HCT116 (cell line): ENCODE data around the gene RPS27A. TPM values are rescaled to one million over a fixed set of nuclear protein-coding genes. Genes with fewer than 3 reads are reported as not detected.

Experiments
- ATAC-seq: fragments of 200-7000 bp; cut with Tn5 transposase; 2 replicates; pipeline ENCODE4 v1.9.1; 2020; ENCODE audit warnings: mild to moderate bottlenecking, moderate library complexity
- BruUV-seq: library from RNA; stranded (reverse); fragments of 400-500 nt; replicated peaks from 2 replicates; lab custom pipeline; 2021; lab: Mats Ljungman, UMichigan
- CTCF ChIA-PET: fragments of 300-600 bp; sonication (Branson Sonifier 250); formaldehyde crosslinking; loops from one replicate; lab custom pipeline; 2021; ENCODE audit warnings: antibody characterized with exemption; lab: Charles Lee
- POLR2A ChIA-PET: fragments of 300-600, 350-600 bp; sonication (Branson Sonifier 250); formaldehyde crosslinking; loops from one replicate; lab custom pipeline; 2021; ENCODE audit warnings: antibody characterized with exemption; lab: Charles Lee
- RAD21 ChIA-PET, 2 experiments: fragments of 300-600 bp; sonication (Branson Sonifier 250); formaldehyde crosslinking; loops; one replicate each; lab custom pipeline; 2023; ENCODE audit warnings: low total read pairs in 2 of 2; ENCODE audit not compliant: uncharacterized antibody in 2 of 2, unreplicated experiment in 2 of 2, low non-redundant PET in 1 of 2; lab: Charles Lee
- DNase-seq: peaks from one replicate; pipeline ENCODE4 v3.0.0-alpha.2; 2010; ENCODE audit warnings: low read depth, low spot score
- H2AFZ ChIP-seq: fragments of 200-600 bp; shearing (Covaris generic), sonication (generic); 2 replicates; pipeline ENCODE4 v1.6.1; 2017; ENCODE audit warnings: low read depth, mixed run types, mixed read lengths, antibody characterized with exemption, low read length; ENCODE audit not compliant: poor library complexity, severe bottlenecking
- H3K27ac ChIP-seq: 2 replicates; pipeline ENCODE4 v1.5.1; 2012; ENCODE audit warnings: low read depth, low read length
- H3K27me3 ChIP-seq: fragments of 200-600 bp; sonication (generic); 2 replicates; pipeline ENCODE4 v1.6.1; 2016; ENCODE audit warnings: mixed run types, low read length, mixed read lengths; ENCODE audit not compliant: insufficient read depth
- H3K36me3 ChIP-seq, 2 experiments: fragments of 200-500 bp in 1 of 2; fragments of 200-600 bp in 1 of 2; sonication (Bioruptor generic) in 1 of 2; sonication (generic) in 1 of 2; 2 replicates each; pipeline versions ENCODE4 v1.5.1 to v1.6.1; 2014 to 2016; ENCODE audit warnings: low read length in 2 of 2, inconsistent platforms in 1 of 2, mixed read lengths in 1 of 2, mixed run types in 1 of 2; ENCODE audit not compliant: insufficient read depth in 2 of 2, control insufficient read depth in 1 of 2
- H3K4me1 ChIP-seq, 2 experiments: fragments of 200-600 bp in 1 of 2; sonication (generic) in 1 of 2; 2 replicates each; pipeline versions ENCODE4 v1.5.1 to v1.6.1; 2012 to 2017; ENCODE audit warnings: low read length in 2 of 2, inconsistent platforms in 1 of 2, mild to moderate bottlenecking in 1 of 2, mixed read lengths in 1 of 2, mixed run types in 1 of 2, moderate library complexity in 1 of 2; ENCODE audit not compliant: insufficient read depth in 2 of 2, control insufficient read depth in 1 of 2
- H3K4me2 ChIP-seq: fragments of 200-600 bp; sonication (generic); 2 replicates; pipeline ENCODE4 v1.6.1; 2017; ENCODE audit warnings: mixed run types, low read length, mixed read lengths
- H3K4me3 ChIP-seq, 2 experiments: fragments of 200-600 bp in 1 of 2; sonication (generic) in 1 of 2; replicated peaks in 1 of 2; 2 replicates each; pipeline ENCODE4 v1.5.1; 2011 to 2016; ENCODE audit warnings: low read length in 2 of 2, control low read depth in 1 of 2, low read depth in 1 of 2, mild to moderate bottlenecking in 1 of 2, mixed read lengths in 1 of 2, mixed run types in 1 of 2
- H3K79me2 ChIP-seq: fragments of 200-600 bp; sonication (generic); 2 replicates; pipeline ENCODE4 v1.6.1; 2017; ENCODE audit warnings: mild to moderate bottlenecking, mixed run types, low read length, moderate library complexity, mixed read lengths; ENCODE audit not compliant: insufficient read depth
- H3K9ac ChIP-seq: fragments of 200-600 bp; sonication (generic); 2 replicates; pipeline ENCODE4 v1.6.1; 2016; ENCODE audit warnings: low read length, mixed read lengths
- H3K9me2 ChIP-seq: fragments of 200-600 bp; sonication (generic), shearing (Covaris generic); 2 replicates; pipeline ENCODE4 v1.6.1; 2017; ENCODE audit warnings: mixed run types, mild to moderate bottlenecking, moderate library complexity; ENCODE audit not compliant: insufficient read depth
- H3K9me3 ChIP-seq, 2 experiments: fragments of 200-500 bp in 1 of 2; fragments of 200-600 bp in 1 of 2; sonication (Bioruptor generic) in 1 of 2; sonication (generic) in 1 of 2; 2 replicates each; pipeline ENCODE4 v1.6.1; 2014 to 2017; ENCODE audit warnings: low read length in 2 of 2, mixed read lengths in 2 of 2, inconsistent platforms in 1 of 2, low read depth in 1 of 2, mild to moderate bottlenecking in 1 of 2, mixed run types in 1 of 2, moderate library complexity in 1 of 2; ENCODE audit not compliant: control insufficient read depth in 1 of 2, insufficient read depth in 1 of 2
- H4K20me1 ChIP-seq: fragments of 200-600 bp; sonication (generic), shearing (Covaris generic); 2 replicates; pipeline ENCODE4 v1.6.1; 2017; ENCODE audit warnings: mixed run types, mild to moderate bottlenecking, moderate library complexity; ENCODE audit not compliant: insufficient read depth
- CBX3 ChIP-seq: IDR thresholded peaks from 2 replicates; pipeline ENCODE4 v1.6.1; 2012; ENCODE audit warnings: low read depth
- CEBPB ChIP-seq: IDR thresholded peaks from 2 replicates; pipeline ENCODE4 v1.6.1; 2012; ENCODE audit warnings: low read depth
- EGR1 ChIP-seq: IDR thresholded peaks from 2 replicates; pipeline ENCODE4 v1.6.1; 2012; ENCODE audit warnings: low read depth
- EZH2 ChIP-seq: fragments of 200-600 bp; sonication (generic); IDR thresholded peaks from 2 replicates; pipeline ENCODE4 v1.6.1; 2017; ENCODE audit warnings: antibody characterized with exemption, mixed run types
- JUND ChIP-seq: IDR thresholded peaks from 2 replicates; pipeline ENCODE4 v1.6.1; 2012
- POLR2A ChIP-seq: IDR thresholded peaks from 2 replicates; pipeline ENCODE4 v1.7.0; 2011; ENCODE audit warnings: borderline replicate concordance; ENCODE audit not compliant: insufficient read depth, insufficient read length; ENCODE audit errors: extremely low read depth
- POLR2AphosphoS5 ChIP-seq: IDR thresholded peaks from 2 replicates; pipeline ENCODE4 v1.6.1; 2011; ENCODE audit warnings: mild to moderate bottlenecking, low read depth, low read length, moderate library complexity
- RAD21 ChIP-seq: IDR thresholded peaks from 2 replicates; pipeline ENCODE4 v1.6.1; 2012; ENCODE audit warnings: low read depth, mild to moderate bottlenecking
- SIN3A ChIP-seq: IDR thresholded peaks from 2 replicates; pipeline ENCODE4 v1.6.1; 2012; ENCODE audit warnings: low read depth
- SP1 ChIP-seq: IDR thresholded peaks from 2 replicates; pipeline ENCODE4 v1.6.1; 2012; ENCODE audit warnings: low read depth
- YY1 ChIP-seq: IDR thresholded peaks from 2 replicates; pipeline ENCODE4 v1.6.1; 2011; ENCODE audit warnings: low read length, low read depth, moderate library complexity, mild to moderate bottlenecking; ENCODE audit not compliant: insufficient replicate concordance; ENCODE audit errors: extremely low read depth
- ZFX ChIP-seq: fragments of 450-650 bp; IDR thresholded peaks from 2 replicates; pipeline ENCODE4 v1.6.1; 2017
- ZNF274 ChIP-seq: fragments of 200-500 bp; sonication (Bioruptor generic); IDR thresholded peaks from 2 replicates; pipeline ENCODE4 v1.6.1; 2014; ENCODE audit warnings: mild to moderate bottlenecking, low read depth, low read length, inconsistent platforms
- intact Hi-C: fragments of 100-400 bp; cut with micrococcal nuclease; formaldehyde crosslinking; loops from 2 replicates; pipeline ENCODE4 v1.10.0; 2022
- total RNA-seq: library from RNA; stranded (reverse); gene quantifications from one replicate; pipeline ENCODE4 v1.2.1, GENCODE V29; 2021; ENCODE audit not compliant: unreplicated experiment
- TF ChIP-seq, protein P1 (sequence below): IDR thresholded peaks from 2 replicates; pipeline ENCODE4 v1.6.1; 2011; ENCODE audit warnings: mild to moderate bottlenecking, low read length, moderate library complexity; ENCODE audit not compliant: insufficient replicate concordance; ENCODE audit errors: extremely low read depth
- TF ChIP-seq, protein P2 (sequence below): IDR thresholded peaks from 2 replicates; pipeline ENCODE4 v1.6.1; 2012
- TF ChIP-seq, protein P3 (sequence below): IDR thresholded peaks from 2 replicates; pipeline ENCODE4 v1.6.1; 2012
- TF ChIP-seq, protein P4 (sequence below): IDR thresholded peaks from 2 replicates; pipeline ENCODE4 v1.6.1; 2012; ENCODE audit warnings: low read depth

The RPS27A gene
- total RNA-seq, 1 experiment from 2014 or later, result 1,291 TPM

DNA sequence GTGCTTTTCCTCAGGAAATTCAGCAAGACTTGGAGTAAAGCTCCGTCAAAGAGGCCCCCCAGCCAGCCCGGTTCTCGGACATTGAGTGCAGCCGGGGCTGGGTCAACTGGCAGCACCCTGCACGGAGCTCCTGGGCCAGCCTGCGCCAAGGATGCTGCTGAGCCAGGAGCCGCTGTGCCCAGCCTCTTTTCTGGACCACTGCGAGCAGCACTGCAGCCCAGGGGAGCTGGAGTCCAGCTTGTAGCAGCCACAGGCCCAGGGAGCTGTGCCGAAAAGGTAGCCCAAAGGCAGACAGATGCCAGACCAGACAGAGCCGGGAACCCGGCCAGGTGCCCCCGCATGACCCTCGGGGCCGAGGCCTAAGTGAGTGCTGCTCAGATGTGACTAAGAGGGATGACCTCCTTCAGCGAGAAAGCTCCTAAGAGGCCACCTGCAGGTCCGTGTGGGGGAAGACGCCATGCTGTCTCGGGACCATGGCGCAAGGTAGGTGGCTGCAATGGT lies 7.7 kb upstream of the RPS27A start:
- no peaks in the 10 kb centered on the region for H4K20me1 ChIP-seq
- CTCF ChIA-PET, result no interaction called here
- no peak overlapping the region for H2AFZ ChIP-seq
- H3K79me2 ChIP-seq, result peaks cover 17% of the 10 kb centered on the region
- TF ChIP-seq SP1, result no peak
- TF ChIP-seq EGR1, result no peak
- TF ChIP-seq CBX3, result no peak
- no peak for TF ChIP-seq JUND
- TF ChIP-seq POLR2AphosphoS5, result no peak
- no peak for TF ChIP-seq EZH2
- no peak for TF ChIP-seq CEBPB
- TF ChIP-seq, protein P1, sequence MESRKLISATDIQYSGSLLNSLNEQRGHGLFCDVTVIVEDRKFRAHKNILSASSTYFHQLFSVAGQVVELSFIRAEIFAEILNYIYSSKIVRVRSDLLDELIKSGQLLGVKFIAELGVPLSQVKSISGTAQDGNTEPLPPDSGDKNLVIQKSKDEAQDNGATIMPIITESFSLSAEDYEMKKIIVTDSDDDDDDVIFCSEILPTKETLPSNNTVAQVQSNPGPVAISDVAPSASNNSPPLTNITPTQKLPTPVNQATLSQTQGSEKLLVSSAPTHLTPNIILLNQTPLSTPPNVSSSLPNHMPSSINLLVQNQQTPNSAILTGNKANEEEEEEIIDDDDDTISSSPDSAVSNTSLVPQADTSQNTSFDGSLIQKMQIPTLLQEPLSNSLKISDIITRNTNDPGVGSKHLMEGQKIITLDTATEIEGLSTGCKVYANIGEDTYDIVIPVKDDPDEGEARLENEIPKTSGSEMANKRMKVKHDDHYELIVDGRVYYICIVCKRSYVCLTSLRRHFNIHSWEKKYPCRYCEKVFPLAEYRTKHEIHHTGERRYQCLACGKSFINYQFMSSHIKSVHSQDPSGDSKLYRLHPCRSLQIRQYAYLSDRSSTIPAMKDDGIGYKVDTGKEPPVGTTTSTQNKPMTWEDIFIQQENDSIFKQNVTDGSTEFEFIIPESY, result no peak
- TF ChIP-seq POLR2A, result no peak
- no peak for TF ChIP-seq SIN3A
- no peak for TF ChIP-seq ZNF274
- TF ChIP-seq YY1, result no peak
- TF ChIP-seq, protein P2, sequence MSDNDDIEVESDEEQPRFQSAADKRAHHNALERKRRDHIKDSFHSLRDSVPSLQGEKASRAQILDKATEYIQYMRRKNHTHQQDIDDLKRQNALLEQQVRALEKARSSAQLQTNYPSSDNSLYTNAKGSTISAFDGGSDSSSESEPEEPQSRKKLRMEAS, result no peak
- TF ChIP-seq, protein P3, sequence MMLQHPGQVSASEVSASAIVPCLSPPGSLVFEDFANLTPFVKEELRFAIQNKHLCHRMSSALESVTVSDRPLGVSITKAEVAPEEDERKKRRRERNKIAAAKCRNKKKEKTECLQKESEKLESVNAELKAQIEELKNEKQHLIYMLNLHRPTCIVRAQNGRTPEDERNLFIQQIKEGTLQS, result no peak
- no peak for TF ChIP-seq ZFX
- no peak for TF ChIP-seq RAD21
- TF ChIP-seq, protein P4, sequence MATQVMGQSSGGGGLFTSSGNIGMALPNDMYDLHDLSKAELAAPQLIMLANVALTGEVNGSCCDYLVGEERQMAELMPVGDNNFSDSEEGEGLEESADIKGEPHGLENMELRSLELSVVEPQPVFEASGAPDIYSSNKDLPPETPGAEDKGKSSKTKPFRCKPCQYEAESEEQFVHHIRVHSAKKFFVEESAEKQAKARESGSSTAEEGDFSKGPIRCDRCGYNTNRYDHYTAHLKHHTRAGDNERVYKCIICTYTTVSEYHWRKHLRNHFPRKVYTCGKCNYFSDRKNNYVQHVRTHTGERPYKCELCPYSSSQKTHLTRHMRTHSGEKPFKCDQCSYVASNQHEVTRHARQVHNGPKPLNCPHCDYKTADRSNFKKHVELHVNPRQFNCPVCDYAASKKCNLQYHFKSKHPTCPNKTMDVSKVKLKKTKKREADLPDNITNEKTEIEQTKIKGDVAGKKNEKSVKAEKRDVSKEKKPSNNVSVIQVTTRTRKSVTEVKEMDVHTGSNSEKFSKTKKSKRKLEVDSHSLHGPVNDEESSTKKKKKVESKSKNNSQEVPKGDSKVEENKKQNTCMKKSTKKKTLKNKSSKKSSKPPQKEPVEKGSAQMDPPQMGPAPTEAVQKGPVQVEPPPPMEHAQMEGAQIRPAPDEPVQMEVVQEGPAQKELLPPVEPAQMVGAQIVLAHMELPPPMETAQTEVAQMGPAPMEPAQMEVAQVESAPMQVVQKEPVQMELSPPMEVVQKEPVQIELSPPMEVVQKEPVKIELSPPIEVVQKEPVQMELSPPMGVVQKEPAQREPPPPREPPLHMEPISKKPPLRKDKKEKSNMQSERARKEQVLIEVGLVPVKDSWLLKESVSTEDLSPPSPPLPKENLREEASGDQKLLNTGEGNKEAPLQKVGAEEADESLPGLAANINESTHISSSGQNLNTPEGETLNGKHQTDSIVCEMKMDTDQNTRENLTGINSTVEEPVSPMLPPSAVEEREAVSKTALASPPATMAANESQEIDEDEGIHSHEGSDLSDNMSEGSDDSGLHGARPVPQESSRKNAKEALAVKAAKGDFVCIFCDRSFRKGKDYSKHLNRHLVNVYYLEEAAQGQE, result no peak
- RAD21 ChIA-PET, result no interaction called here
- no peak overlapping the region for H3K4me2 ChIP-seq
- no TSS peak for BruUV-seq
- intact Hi-C loops, result no loop called here
- H3K9me3 ChIP-seq, result no peaks in the 10 kb centered on the region
- H3K27ac ChIP-seq, result no peak overlapping the region
- ATAC-seq, result no peak
- H3K4me1 ChIP-seq, result peaks cover 2 to 5% of the 10 kb centered on the region in 2 experiments; a peak in 2 of 4 replicates
- H3K4me3 ChIP-seq, result no peak overlapping the region
- H3K9me2 ChIP-seq, result no peaks in the 10 kb centered on the region
- H3K9ac ChIP-seq, result no peak overlapping the region
- no peaks in the 10 kb centered on the region; a peak in 1 of 4 replicates for H3K36me3 ChIP-seq
- POLR2A ChIA-PET, result no interaction called here
- no peaks in the 10 kb centered on the region for H3K27me3 ChIP-seq
- no peak for DNase-seq
